ENCODE measurements around the gene MXRA8. TPM values are rescaled to one million over a fixed set of nuclear protein-coding genes. Genes with fewer than 3 reads are reported as not detected.

Gene MXRA8
- total and polyA plus RNA-seq, 9 of the 15 experiments (the other 6 are each of a cell fraction or from before 2014, with no cell fraction given) = 0.66 to 11.3 (median 6.3) TPM

GRCh38 chr1:1305300-1306069, 52.9 kb downstream of the MXRA8 start (continued):
- TF ChIP-seq, protein P1, sequence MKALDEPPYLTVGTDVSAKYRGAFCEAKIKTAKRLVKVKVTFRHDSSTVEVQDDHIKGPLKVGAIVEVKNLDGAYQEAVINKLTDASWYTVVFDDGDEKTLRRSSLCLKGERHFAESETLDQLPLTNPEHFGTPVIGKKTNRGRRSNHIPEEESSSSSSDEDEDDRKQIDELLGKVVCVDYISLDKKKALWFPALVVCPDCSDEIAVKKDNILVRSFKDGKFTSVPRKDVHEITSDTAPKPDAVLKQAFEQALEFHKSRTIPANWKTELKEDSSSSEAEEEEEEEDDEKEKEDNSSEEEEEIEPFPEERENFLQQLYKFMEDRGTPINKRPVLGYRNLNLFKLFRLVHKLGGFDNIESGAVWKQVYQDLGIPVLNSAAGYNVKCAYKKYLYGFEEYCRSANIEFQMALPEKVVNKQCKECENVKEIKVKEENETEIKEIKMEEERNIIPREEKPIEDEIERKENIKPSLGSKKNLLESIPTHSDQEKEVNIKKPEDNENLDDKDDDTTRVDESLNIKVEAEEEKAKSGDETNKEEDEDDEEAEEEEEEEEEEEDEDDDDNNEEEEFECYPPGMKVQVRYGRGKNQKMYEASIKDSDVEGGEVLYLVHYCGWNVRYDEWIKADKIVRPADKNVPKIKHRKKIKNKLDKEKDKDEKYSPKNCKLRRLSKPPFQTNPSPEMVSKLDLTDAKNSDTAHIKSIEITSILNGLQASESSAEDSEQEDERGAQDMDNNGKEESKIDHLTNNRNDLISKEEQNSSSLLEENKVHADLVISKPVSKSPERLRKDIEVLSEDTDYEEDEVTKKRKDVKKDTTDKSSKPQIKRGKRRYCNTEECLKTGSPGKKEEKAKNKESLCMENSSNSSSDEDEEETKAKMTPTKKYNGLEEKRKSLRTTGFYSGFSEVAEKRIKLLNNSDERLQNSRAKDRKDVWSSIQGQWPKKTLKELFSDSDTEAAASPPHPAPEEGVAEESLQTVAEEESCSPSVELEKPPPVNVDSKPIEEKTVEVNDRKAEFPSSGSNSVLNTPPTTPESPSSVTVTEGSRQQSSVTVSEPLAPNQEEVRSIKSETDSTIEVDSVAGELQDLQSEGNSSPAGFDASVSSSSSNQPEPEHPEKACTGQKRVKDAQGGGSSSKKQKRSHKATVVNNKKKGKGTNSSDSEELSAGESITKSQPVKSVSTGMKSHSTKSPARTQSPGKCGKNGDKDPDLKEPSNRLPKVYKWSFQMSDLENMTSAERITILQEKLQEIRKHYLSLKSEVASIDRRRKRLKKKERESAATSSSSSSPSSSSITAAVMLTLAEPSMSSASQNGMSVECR (CRISPR knock-in tag; IDR thresholded peaks at IDR 0.05) = 0 out of 2 replicates have a peak, but pooled peaks have one; percentile 55
- TF ChIP-seq PURB (CRISPR knock-in tag; IDR thresholded peaks at IDR 0.05; ENCODE audit: low read depth) (no peak), TAF1 (IDR thresholded peaks at IDR 0.05; ENCODE audit: control insufficient read depth, extremely low read depth, insufficient read depth, low read length, severe bottlenecking) (peak; percentile 13), PHF8 (IDR thresholded peaks at IDR 0.05; ENCODE audit: borderline replicate concordance, low read length) (peak; percentile 42; the same call in 1 of the 2 replicates), CCNT2 (IDR thresholded peaks at IDR 0.05; ENCODE audit: borderline replicate concordance, extremely low read depth, insufficient read length, low read depth, low read length) (peak; percentile 19), PREB (CRISPR knock-in tag; IDR thresholded peaks at IDR 0.05) (0 out of 2 replicates have a peak, but pooled peaks have one; percentile 7), PRMT5 (CRISPR knock-in tag; IDR thresholded peaks at IDR 0.05) (no peak), ZBTB12 (CRISPR knock-in tag; IDR thresholded peaks at IDR 0.05) (no peak), HNRNPK (IDR thresholded peaks at IDR 0.05; ENCODE audit: low read depth, low read length, poor library complexity, severe bottlenecking) (no peak)
- TF ChIP-seq, protein P2, sequence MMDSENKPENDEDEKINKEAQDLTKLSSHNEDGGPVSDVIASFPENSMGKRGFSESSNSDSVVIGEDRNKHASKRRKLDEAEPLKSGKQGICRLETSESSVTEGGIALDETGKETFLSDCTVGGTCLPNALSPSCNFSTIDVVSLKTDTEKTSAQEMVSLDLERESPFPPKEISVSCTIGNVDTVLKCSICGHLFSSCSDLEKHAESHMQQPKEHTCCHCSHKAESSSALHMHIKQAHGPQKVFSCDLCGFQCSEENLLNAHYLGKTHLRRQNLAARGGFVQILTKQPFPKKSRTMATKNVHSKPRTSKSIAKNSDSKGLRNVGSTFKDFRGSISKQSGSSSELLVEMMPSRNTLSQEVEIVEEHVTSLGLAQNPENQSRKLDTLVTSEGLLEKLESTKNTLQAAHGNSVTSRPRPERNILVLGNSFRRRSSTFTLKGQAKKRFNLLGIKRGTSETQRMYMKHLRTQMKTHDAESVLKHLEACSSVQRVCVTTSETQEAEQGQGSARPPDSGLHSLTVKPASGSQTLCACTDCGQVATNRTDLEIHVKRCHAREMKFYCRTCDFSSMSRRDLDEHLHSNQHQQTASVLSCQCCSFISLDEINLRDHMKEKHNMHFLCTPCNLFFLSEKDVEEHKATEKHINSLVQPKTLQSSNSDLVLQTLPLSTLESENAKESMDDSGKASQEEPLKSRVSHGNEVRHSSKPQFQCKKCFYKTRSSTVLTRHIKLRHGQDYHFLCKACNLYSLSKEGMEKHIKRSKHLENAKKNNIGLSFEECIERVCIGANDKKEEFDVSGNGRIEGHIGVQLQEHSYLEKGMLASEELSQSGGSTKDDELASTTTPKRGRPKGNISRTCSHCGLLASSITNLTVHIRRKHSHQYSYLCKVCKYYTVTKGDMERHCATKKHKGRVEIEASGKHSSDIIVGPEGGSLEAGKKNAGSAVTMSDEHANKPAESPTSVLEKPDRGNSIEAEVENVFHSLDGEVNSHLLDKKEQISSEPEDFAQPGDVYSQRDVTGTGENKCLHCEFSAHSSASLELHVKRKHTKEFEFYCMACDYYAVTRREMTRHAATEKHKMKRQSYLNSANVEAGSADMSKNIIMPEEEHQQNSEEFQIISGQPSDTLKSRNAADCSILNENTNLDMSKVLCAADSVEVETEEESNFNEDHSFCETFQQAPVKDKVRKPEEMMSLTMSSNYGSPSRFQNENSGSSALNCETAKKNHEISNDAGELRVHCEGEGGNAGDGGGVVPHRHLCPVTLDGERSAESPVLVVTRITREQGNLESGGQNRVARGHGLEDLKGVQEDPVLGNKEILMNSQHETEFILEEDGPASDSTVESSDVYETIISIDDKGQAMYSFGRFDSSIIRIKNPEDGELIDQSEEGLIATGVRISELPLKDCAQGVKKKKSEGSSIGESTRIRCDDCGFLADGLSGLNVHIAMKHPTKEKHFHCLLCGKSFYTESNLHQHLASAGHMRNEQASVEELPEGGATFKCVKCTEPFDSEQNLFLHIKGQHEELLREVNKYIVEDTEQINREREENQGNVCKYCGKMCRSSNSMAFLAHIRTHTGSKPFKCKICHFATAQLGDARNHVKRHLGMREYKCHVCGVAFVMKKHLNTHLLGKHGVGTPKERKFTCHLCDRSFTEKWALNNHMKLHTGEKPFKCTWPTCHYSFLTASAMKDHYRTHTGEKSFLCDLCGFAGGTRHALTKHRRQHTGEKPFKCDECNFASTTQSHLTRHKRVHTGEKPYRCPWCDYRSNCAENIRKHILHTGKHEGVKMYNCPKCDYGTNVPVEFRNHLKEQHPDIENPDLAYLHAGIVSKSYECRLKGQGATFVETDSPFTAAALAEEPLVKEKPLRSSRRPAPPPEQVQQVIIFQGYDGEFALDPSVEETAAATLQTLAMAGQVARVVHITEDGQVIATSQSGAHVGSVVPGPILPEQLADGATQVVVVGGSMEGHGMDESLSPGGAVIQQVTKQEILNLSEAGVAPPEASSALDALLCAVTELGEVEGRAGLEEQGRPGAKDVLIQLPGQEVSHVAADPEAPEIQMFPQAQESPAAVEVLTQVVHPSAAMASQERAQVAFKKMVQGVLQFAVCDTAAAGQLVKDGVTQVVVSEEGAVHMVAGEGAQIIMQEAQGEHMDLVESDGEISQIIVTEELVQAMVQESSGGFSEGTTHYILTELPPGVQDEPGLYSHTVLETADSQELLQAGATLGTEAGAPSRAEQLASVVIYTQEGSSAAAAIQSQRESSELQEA (IDR thresholded peaks at IDR 0.05; ENCODE audit: low read depth) = no peak
